ENCODE measurements around the gene NTM.

- no peak for TF ChIP-seq CTCF (IDR thresholded peaks at IDR 0.05)
- no peak for TF ChIP-seq POLR2A (IDR thresholded peaks at IDR 0.05)
- TF ChIP-seq EP300 (IDR thresholded peaks at IDR 0.05) = no peak
Observed at GRCh38 chr11:131481303-131481702, 110.9 kb downstream of the NTM start.
